IPS DF 6.9 (cell line): ENCODE data around the gene TGFBR3.

Experiments
- DNase-seq: peaks from one replicate; pipeline ENCODE4 v3.0.0-alpha.2; 2013; ENCODE audit warnings: low read depth, low spot score
- H3K27ac ChIP-seq: one replicate; pipeline ENCODE4 v1.5.1; 2013; ENCODE audit warnings: low read length, control low read depth
- H3K27me3 ChIP-seq: 2 replicates; pipeline ENCODE4 v1.6.1; 2013; ENCODE audit warnings: mild to moderate bottlenecking, low read length; ENCODE audit not compliant: control insufficient read depth, insufficient read depth
- H3K36me3 ChIP-seq: 2 replicates; pipeline ENCODE4 v1.6.1; 2013; ENCODE audit warnings: low read length; ENCODE audit not compliant: control insufficient read depth, insufficient read depth
- H3K4me1 ChIP-seq: 2 replicates; pipeline ENCODE4 v1.6.1; 2013; ENCODE audit warnings: low read length; ENCODE audit not compliant: control insufficient read depth, insufficient read depth
- H3K4me3 ChIP-seq: 2 replicates; pipeline ENCODE4 v1.5.1; 2013; ENCODE audit warnings: mild to moderate bottlenecking, low read length
- H3K9me3 ChIP-seq: 2 replicates; pipeline ENCODE4 v1.6.1; 2013; ENCODE audit warnings: low read length, inconsistent platforms; ENCODE audit not compliant: control insufficient read depth, insufficient read depth
- WGBS: extraction: QIAGEN DNeasy Blood & Tissue Kit; methylation state at CpG from one replicate; pipeline ENCODE4 v1.1.7; 2013; ENCODE audit warnings: mixed read lengths, missing lambda C conversion rate; ENCODE audit not compliant: insufficient read length, insufficient coverage; 5-methylcytosine and 5-hydroxymethylcytosine counted together

TGFBR3 gene

GRCh38 chr1:91701472-91701869, 184.5 kb downstream of the TGFBR3 start:
- Histone ChIP-seq H3K27ac (no peak overlapping the region), H3K4me1 (no peaks in the 10 kb centered on the region), H3K36me3 (no peaks in the 10 kb centered on the region), H3K9me3 (no peaks in the 10 kb centered on the region), H3K4me3 (no peak overlapping the region), H3K27me3 (no peaks in the 10 kb centered on the region)
- no peak for DNase-seq
- WGBS, result no CpG with 5 or more reads among the region's 4 CpGs

- H3K36me3 ChIP-seq, result no peaks in the 10 kb centered on the region
- H3K27ac ChIP-seq, result no peak overlapping the region
- no peak overlapping the region for H3K4me3 ChIP-seq
- no peaks in the 10 kb centered on the region for H3K4me1 ChIP-seq
- H3K9me3 ChIP-seq, result no peaks in the 10 kb centered on the region
- no CpG with 5 or more reads among the region's 8 CpGs for WGBS
- no peak for DNase-seq
- H3K27me3 ChIP-seq, result no peaks in the 10 kb centered on the region
Observed at GRCh38 chr1:91700771-91701471, 185.0 kb downstream of the TGFBR3 start.

- no peaks in the 10 kb centered on the region for H3K36me3 ChIP-seq
- no peak for DNase-seq
- H3K9me3 ChIP-seq, result no peaks in the 10 kb centered on the region
- WGBS, result no CpG with 5 or more reads among the region's 2 CpGs
- H3K4me1 ChIP-seq, result no peaks in the 10 kb centered on the region
- H3K27ac ChIP-seq, result no peak overlapping the region
- H3K4me3 ChIP-seq, result no peak overlapping the region
- no peaks in the 10 kb centered on the region for H3K27me3 ChIP-seq
Observed at GRCh38 chr1:91700332-91700731, 185.6 kb downstream of the TGFBR3 start.

- no peaks in the 10 kb centered on the region for H3K4me1 ChIP-seq
- no peak for DNase-seq
- H3K36me3 ChIP-seq, result no peaks in the 10 kb centered on the region
- no peaks in the 10 kb centered on the region for H3K9me3 ChIP-seq
- no CpG with 5 or more reads among the region's 4 CpGs for WGBS
- H3K4me3 ChIP-seq, result no peak overlapping the region
- no peaks in the 10 kb centered on the region for H3K27me3 ChIP-seq
- no peak overlapping the region for H3K27ac ChIP-seq
Observed at GRCh38 chr1:91699339-91699974, 186.5 kb downstream of the TGFBR3 start.

GRCh38 chr1:91697861-91698260, 188.1 kb downstream of the TGFBR3 start:
- DNase-seq, result no peak
- Histone ChIP-seq H3K4me1 (no peaks in the 10 kb centered on the region), H3K9me3 (no peaks in the 10 kb centered on the region), H3K27me3 (no peaks in the 10 kb centered on the region), H3K36me3 (no peaks in the 10 kb centered on the region), H3K4me3 (no peak overlapping the region), H3K27ac (no peak overlapping the region)
- no CpG with 5 or more reads among the region's 2 CpGs for WGBS

- Histone ChIP-seq H3K27ac (no peak overlapping the region), H3K4me1 (no peaks in the 10 kb centered on the region), H3K27me3 (no peaks in the 10 kb centered on the region), H3K4me3 (no peak overlapping the region), H3K36me3 (no peaks in the 10 kb centered on the region), H3K9me3 (no peaks in the 10 kb centered on the region)
- WGBS, result no CpG with 5 or more reads among the region's 2 CpGs
- no peak for DNase-seq
Observed at GRCh38 chr1:91697416-91697815, 188.5 kb downstream of the TGFBR3 start.

GRCh38 chr1:91696321-91696720, 189.6 kb downstream of the TGFBR3 start:
- 100% methylated on average over 1 of the region's 2 CpGs for WGBS
- no peak overlapping the region for H3K27ac ChIP-seq
- no peaks in the 10 kb centered on the region for H3K4me1 ChIP-seq
- DNase-seq, result no peak
- H3K4me3 ChIP-seq, result no peak overlapping the region
- no peaks in the 10 kb centered on the region for H3K27me3 ChIP-seq
- no peaks in the 10 kb centered on the region for H3K9me3 ChIP-seq
- no peaks in the 10 kb centered on the region for H3K36me3 ChIP-seq

GRCh38 chr1:91693557-91693956, 192.4 kb downstream of the TGFBR3 start:
- no peak for DNase-seq
- Histone ChIP-seq H3K4me3 (no peak overlapping the region), H3K4me1 (no peaks in the 10 kb centered on the region), H3K27ac (no peak overlapping the region), H3K27me3 (no peaks in the 10 kb centered on the region), H3K9me3 (no peaks in the 10 kb centered on the region), H3K36me3 (no peaks in the 10 kb centered on the region)
- no CpG with 5 or more reads among the region's 2 CpGs for WGBS

- H3K36me3 ChIP-seq, result no peaks in the 10 kb centered on the region
- no peak overlapping the region for H3K4me3 ChIP-seq
- H3K9me3 ChIP-seq, result no peaks in the 10 kb centered on the region
- H3K27me3 ChIP-seq, result no peaks in the 10 kb centered on the region
- no peak overlapping the region for H3K27ac ChIP-seq
- no peak for DNase-seq
- H3K4me1 ChIP-seq, result no peaks in the 10 kb centered on the region
- WGBS, result no CpG with 5 or more reads among the region's 4 CpGs
Observed at GRCh38 chr1:91691525-91691924, 194.4 kb downstream of the TGFBR3 start.

GRCh38 chr1:91689641-91690481, 196.1 kb downstream of the TGFBR3 start:
- no peak for DNase-seq
- no CpG with 5 or more reads among the region's 11 CpGs for WGBS
- no peaks in the 10 kb centered on the region for H3K36me3 ChIP-seq
- H3K9me3 ChIP-seq, result no peaks in the 10 kb centered on the region
- H3K27me3 ChIP-seq, result no peaks in the 10 kb centered on the region
- no peaks in the 10 kb centered on the region for H3K4me1 ChIP-seq
- no peak overlapping the region for H3K27ac ChIP-seq
- no peak overlapping the region for H3K4me3 ChIP-seq
